ENCODE measurements around the gene PDE3B. TPM values are rescaled to one million over a fixed set of nuclear protein-coding genes. Genes with fewer than 3 reads are reported as not detected.
"Not testable (repeated sequence)": the region's sequence is repeated elsewhere in the genome, so short reads cannot be mapped to it uniquely, and the experiment has no call there.

Gene PDE3B
- polyA plus RNA-seq, 1 donor (not counting 4 experiments of a cell fraction or from before 2014, with no cell fraction given) = 0.01 TPM

- no peak for DNase-seq (ENCODE audit: low read depth, low spot score)
- Histone ChIP-seq H3K79me2 (ENCODE audit: control insufficient read depth, insufficient read depth, low read length) (no peaks in the 10 kb centered on the region), H3K9me3 (ENCODE audit: control insufficient read depth, low read depth, low read length) (no peaks in the 10 kb centered on the region), H3K9me1 (ENCODE audit: control insufficient read depth, extremely low read depth, insufficient read depth, low read length) (no peaks in the 10 kb centered on the region), H3K36me3 (ENCODE audit: control insufficient read depth in 2 of 2, extremely low read depth in 1 of 2, insufficient read depth in 2 of 2, low read length in 2 of 2) (no peaks in the 10 kb centered on the region), H3K4me1 (ENCODE audit: control insufficient read depth, extremely low read depth, insufficient read depth, low read length) (no peaks in the 10 kb centered on the region), H3K4me3 (ENCODE audit: control insufficient read depth in 2 of 3, extremely low read depth in 1 of 3, insufficient read depth in 2 of 3, low read depth in 1 of 3, low read length in 3 of 3) (no peak overlapping the region), H3K27ac (ENCODE audit: control insufficient read depth, insufficient read depth, low read length) (no peak overlapping the region), H2AFZ (ENCODE audit: control insufficient read depth, low read length) (no peak overlapping the region), H4K20me1 (ENCODE audit: control insufficient read depth, extremely low read depth, insufficient read depth, low read length) (no peaks in the 10 kb centered on the region), H3K9ac (ENCODE audit: control insufficient read depth, extremely low read depth, insufficient read depth, low read length) (no peak overlapping the region), H3K27me3 (ENCODE audit: control insufficient read depth, extremely low read depth, insufficient read depth, low read length) (no peaks in the 10 kb centered on the region), H3K4me2 (ENCODE audit: control insufficient read depth, extremely low read depth, insufficient read depth, low read depth, low read length) (no peak overlapping the region)
- no peak for TF ChIP-seq EZH2 (IDR thresholded peaks at IDR 0.05; ENCODE audit: low read length)
- TF ChIP-seq CTCF (optimal IDR thresholded peaks at IDR 0.05 in 1 of 3, IDR thresholded peaks at IDR 0.05 in 1 of 3, conservative IDR thresholded peaks at IDR 0.05 in 1 of 3; ENCODE audit: extremely low read depth in 1 of 3, insufficient read depth in 2 of 3, low read length in 3 of 3) = no peak
- dilution Hi-C loops (cut with MboI; ENCODE audit: extremely low pct_ligation_motif_present, low sequenced_read_pairs) = no loop called here
- FAIRE-seq = no peak
Measured at GRCh38 chr11:14775897-14776296, 132.3 kb downstream of the PDE3B start.

GRCh38 chr11:14778460-14778859, 134.9 kb downstream of the PDE3B start:
- H3K9ac ChIP-seq (ENCODE audit: control insufficient read depth, extremely low read depth, insufficient read depth, low read length); FAIRE-seq; DNase-seq (ENCODE audit: low read depth, low spot score); H3K4me2 ChIP-seq (ENCODE audit: control insufficient read depth, extremely low read depth, insufficient read depth, low read depth, low read length); H4K20me1 ChIP-seq (ENCODE audit: control insufficient read depth, extremely low read depth, insufficient read depth, low read length); H3K9me3 ChIP-seq (ENCODE audit: control insufficient read depth, low read depth, low read length); H3K79me2 ChIP-seq (ENCODE audit: control insufficient read depth, insufficient read depth, low read length); H3K27me3 ChIP-seq (ENCODE audit: control insufficient read depth, extremely low read depth, insufficient read depth, low read length); H3K4me1 ChIP-seq (ENCODE audit: control insufficient read depth, extremely low read depth, insufficient read depth, low read length); H2AFZ ChIP-seq (ENCODE audit: control insufficient read depth, low read length); H3K4me3 ChIP-seq (ENCODE audit: control insufficient read depth in 2 of 3, extremely low read depth in 1 of 3, insufficient read depth in 2 of 3, low read depth in 1 of 3, low read length in 3 of 3); dilution Hi-C loops (cut with MboI; ENCODE audit: extremely low pct_ligation_motif_present, low sequenced_read_pairs); H3K27ac ChIP-seq (ENCODE audit: control insufficient read depth, insufficient read depth, low read length); H3K9me1 ChIP-seq (ENCODE audit: control insufficient read depth, extremely low read depth, insufficient read depth, low read length); H3K36me3 ChIP-seq (ENCODE audit: control insufficient read depth in 2 of 2, extremely low read depth in 1 of 2, insufficient read depth in 2 of 2, low read length in 2 of 2): not testable (repeated sequence)

- Histone ChIP-seq H3K36me3 (ENCODE audit: control insufficient read depth in 2 of 2, extremely low read depth in 1 of 2, insufficient read depth in 2 of 2, low read length in 2 of 2) (no peaks in the 10 kb centered on the region), H3K9me3 (ENCODE audit: control insufficient read depth, low read depth, low read length) (no peaks in the 10 kb centered on the region), H3K4me2 (ENCODE audit: control insufficient read depth, extremely low read depth, insufficient read depth, low read depth, low read length) (no peak overlapping the region), H3K27ac (ENCODE audit: control insufficient read depth, insufficient read depth, low read length) (no peak overlapping the region), H3K27me3 (ENCODE audit: control insufficient read depth, extremely low read depth, insufficient read depth, low read length) (no peaks in the 10 kb centered on the region), H3K9ac (ENCODE audit: control insufficient read depth, extremely low read depth, insufficient read depth, low read length) (no peak overlapping the region), H4K20me1 (ENCODE audit: control insufficient read depth, extremely low read depth, insufficient read depth, low read length) (no peaks in the 10 kb centered on the region), H3K4me1 (ENCODE audit: control insufficient read depth, extremely low read depth, insufficient read depth, low read length) (no peaks in the 10 kb centered on the region), H3K4me3 (ENCODE audit: control insufficient read depth in 2 of 3, extremely low read depth in 1 of 3, insufficient read depth in 2 of 3, low read depth in 1 of 3, low read length in 3 of 3) (no peak overlapping the region), H2AFZ (ENCODE audit: control insufficient read depth, low read length) (no peak overlapping the region), H3K79me2 (ENCODE audit: control insufficient read depth, insufficient read depth, low read length) (no peaks in the 10 kb centered on the region), H3K9me1 (ENCODE audit: control insufficient read depth, extremely low read depth, insufficient read depth, low read length) (no peaks in the 10 kb centered on the region)
- TF ChIP-seq CTCF (optimal IDR thresholded peaks at IDR 0.05 in 1 of 3, IDR thresholded peaks at IDR 0.05 in 1 of 3, conservative IDR thresholded peaks at IDR 0.05 in 1 of 3; ENCODE audit: extremely low read depth in 1 of 3, insufficient read depth in 2 of 3, low read length in 3 of 3) = no peak
- no peak for TF ChIP-seq EZH2 (IDR thresholded peaks at IDR 0.05; ENCODE audit: low read length)
- no peak for FAIRE-seq
- DNase-seq (ENCODE audit: low read depth, low spot score) = no peak
- dilution Hi-C loops (cut with MboI; ENCODE audit: extremely low pct_ligation_motif_present, low sequenced_read_pairs) = no loop called here
Measured at GRCh38 chr11:14783788-14784187, 140.2 kb downstream of the PDE3B start.

Data from keratinocyte (primary cell).